ENCODE results near the gene VAV1.

VAV1 gene

DNA sequence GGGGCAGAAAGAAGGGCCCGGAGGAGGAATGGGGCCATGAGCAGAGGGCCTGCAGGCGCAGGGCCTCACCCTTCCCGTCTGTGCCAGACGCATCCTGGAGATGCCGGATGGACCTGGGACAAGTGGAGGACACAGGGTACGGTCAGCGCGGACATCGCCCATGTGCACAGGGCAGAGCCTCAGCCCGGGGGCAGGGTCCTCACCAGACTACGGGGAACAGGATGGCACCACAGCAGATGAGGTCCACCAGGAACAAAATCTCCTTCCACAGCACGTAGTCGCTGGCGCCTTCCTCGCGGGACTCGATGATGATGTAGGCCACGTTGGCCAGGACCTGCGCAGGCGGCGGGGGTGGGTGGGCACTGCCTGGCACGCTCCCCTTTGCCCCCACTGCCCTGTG is 40.7 kb upstream of the VAV1 start:
- peaks cover 15% of the 10 kb centered on the region for H3K36me3 ChIP-seq (ENCODE audit: insufficient read depth, low read length)
- H3K27me3 ChIP-seq (ENCODE audit: control insufficient read depth in 1 of 2, insufficient read depth in 2 of 2, low read length in 2 of 2), result no peaks in the 10 kb centered on the region
- H3K9me3 ChIP-seq (ENCODE audit: low read length), result no peaks in the 10 kb centered on the region
- H3K4me3 ChIP-seq (ENCODE audit: low read depth in 1 of 2, low read length in 2 of 2), result no peak overlapping the region
- peaks cover 13% of the 10 kb centered on the region for H3K4me1 ChIP-seq (ENCODE audit: insufficient read depth, low read length)
- no peak overlapping the region for H3K9ac ChIP-seq (ENCODE audit: low read length)
- H3K27ac ChIP-seq (ENCODE audit: low read depth, low read length), result no peak overlapping the region

DNA sequence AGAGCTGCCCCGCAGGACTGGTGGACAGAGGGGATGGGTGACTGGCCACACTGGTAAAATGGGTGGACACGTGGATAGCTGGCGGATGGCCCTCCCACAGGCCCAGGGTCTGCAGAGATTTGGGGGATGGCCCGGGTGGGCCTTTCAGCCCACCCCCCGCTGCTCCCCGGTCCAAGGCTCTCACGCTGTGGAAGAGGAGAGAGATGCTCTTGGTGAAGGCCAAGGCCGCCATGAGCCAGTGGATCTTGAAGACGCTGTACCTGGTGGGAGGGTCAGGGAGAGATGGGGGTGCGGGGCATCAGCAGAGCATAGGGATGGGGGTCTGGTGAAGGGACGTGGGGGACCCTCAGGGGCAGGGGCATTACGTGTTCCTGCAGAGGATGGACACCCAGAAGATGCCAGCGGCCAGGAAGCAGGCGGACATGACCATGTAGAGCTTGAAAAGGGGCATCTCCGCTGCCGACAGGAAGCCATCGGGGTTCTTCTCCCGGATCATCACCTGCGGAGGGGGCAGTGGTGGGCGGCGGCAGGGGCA is 39.6 kb upstream of the VAV1 start:
- Histone ChIP-seq H3K9me3 (ENCODE audit: low read length) (no peaks in the 10 kb centered on the region), H3K9ac (ENCODE audit: low read length) (no peak overlapping the region), H3K36me3 (ENCODE audit: insufficient read depth, low read length) (peaks cover 15% of the 10 kb centered on the region), H3K4me1 (ENCODE audit: insufficient read depth, low read length) (peaks cover 14% of the 10 kb centered on the region), H3K27ac (ENCODE audit: low read depth, low read length) (no peak overlapping the region), H3K27me3 (ENCODE audit: control insufficient read depth in 1 of 2, insufficient read depth in 2 of 2, low read length in 2 of 2) (no peaks in the 10 kb centered on the region), H3K4me3 (ENCODE audit: low read depth in 1 of 2, low read length in 2 of 2) (no peak overlapping the region)

DNA sequence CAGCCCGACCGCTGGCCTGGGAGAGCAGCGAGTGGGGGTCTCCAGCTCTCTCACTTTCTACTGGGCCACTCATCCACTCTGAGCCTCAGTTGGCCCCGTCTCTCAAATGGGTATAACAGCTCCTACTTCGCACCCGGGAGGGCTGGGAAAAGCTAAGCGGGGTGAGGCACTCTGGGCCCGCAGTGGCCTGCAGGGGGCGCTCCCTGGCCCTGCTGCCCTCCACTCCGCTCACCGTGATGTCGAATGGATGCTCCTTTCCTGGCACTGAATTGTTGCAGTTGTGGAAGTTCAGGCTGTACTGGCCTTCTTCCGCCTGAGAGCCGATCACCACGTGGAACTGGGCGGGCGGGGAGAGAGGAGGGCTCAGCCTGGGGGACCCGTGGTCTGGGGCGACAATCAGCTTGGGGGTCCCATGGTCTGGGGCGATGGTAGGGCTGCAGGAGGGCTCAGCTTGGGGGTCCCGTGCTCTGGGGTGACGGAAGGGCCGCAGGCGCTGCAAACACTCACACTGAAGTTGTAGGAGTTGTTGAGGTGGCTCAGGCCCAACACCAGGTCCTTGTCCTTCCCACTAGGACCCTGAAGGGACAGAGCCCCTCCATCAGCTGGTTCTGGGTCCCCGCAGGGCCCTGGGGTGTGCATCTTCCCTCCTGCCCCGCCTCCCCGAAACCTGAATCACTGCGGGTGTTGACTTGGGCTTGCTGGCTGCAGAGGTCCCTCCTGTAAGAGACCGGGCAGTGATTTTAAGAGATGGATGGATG is 39.0 kb upstream of the VAV1 start:
- Histone ChIP-seq H3K9ac (ENCODE audit: low read length) (no peak overlapping the region), H3K9me3 (ENCODE audit: low read length) (no peaks in the 10 kb centered on the region), H3K27ac (ENCODE audit: low read depth, low read length) (no peak overlapping the region), H3K27me3 (ENCODE audit: control insufficient read depth in 1 of 2, insufficient read depth in 2 of 2, low read length in 2 of 2) (no peaks in the 10 kb centered on the region), H3K4me1 (ENCODE audit: insufficient read depth, low read length) (peaks cover 21% of the 10 kb centered on the region), H3K4me3 (ENCODE audit: low read depth in 1 of 2, low read length in 2 of 2) (no peak overlapping the region), H3K36me3 (ENCODE audit: insufficient read depth, low read length) (peaks cover 15% of the 10 kb centered on the region)

DNA sequence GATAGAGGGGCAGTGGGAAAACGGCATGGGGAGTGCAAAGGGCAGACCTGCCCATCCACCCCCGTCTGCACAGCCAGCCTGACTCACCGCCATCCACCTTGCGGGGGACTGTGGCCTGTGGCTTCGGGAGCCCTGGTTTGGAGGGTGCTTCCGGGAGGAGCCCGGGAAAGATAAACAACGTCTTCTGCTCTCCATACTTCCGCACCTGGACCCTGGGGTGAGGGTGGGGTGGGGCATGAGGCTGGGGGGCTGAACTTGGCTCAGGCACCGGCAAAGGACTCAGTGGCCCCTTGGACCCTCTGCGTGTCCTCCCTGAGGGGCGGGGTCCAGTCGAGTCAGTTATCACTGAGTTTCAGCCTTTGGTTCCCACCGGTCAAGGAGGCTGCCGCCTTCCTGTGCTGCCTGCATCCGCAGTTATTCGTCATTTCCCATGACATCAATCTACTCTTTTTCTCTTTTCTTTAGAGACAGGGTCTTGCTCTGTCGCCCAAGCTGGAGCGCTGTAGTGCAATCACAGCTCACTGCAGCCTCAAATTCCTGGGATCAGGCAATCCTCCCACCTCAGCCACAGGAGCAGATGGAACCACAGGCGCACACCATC is 38.3 kb upstream of the VAV1 start:
- Histone ChIP-seq H3K9ac (ENCODE audit: low read length) (no peak overlapping the region), H3K27me3 (ENCODE audit: control insufficient read depth in 1 of 2, insufficient read depth in 2 of 2, low read length in 2 of 2) (no peaks in the 10 kb centered on the region), H3K4me1 (ENCODE audit: insufficient read depth, low read length) (peaks cover 28% of the 10 kb centered on the region), H3K4me3 (ENCODE audit: low read depth in 1 of 2, low read length in 2 of 2) (no peak overlapping the region), H3K36me3 (ENCODE audit: insufficient read depth, low read length) (peaks cover 15% of the 10 kb centered on the region), H3K9me3 (ENCODE audit: low read length) (no peaks in the 10 kb centered on the region), H3K27ac (ENCODE audit: low read depth, low read length) (no peak overlapping the region)

DNA sequence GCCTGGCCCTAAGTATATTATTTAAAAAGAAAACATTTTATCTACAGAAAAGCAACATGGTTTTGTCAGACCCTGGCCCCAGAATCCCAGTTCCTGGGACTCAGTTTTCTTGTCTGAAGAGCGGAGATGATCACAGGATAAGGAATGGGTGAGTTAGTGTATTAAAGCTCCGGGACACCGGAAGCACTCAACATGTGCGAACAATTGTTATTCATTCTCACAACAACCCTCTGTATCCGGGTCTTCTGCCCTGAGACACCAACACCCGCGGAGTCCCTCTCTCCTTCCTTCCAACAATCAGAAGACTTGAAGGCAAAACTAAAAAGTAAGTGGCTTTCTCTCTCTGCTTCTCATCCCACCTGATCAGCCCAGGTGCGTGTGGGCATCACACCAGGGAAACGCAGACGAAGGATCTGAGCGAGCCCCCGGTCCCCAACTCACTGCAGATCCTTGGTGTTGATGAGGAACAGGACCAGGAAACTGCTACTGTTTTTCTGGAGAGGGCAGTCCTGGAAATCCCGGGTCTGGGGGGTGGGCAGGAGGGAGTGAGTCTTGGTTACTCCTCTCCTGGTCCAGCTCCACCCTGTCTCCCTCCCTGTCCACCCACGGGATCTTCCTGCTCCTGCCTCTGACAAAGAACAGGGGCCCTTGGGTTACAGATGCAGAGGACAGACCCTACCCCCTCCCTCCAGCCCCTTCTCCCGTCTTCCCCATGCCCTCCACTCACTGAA is 37.2 kb upstream of the VAV1 start:
- H3K4me3 ChIP-seq (ENCODE audit: low read depth in 1 of 2, low read length in 2 of 2), result peak overlapping the region in 1 of 2 donors; percentile 1
- H3K27me3 ChIP-seq (ENCODE audit: control insufficient read depth in 1 of 2, insufficient read depth in 2 of 2, low read length in 2 of 2), result no peaks in the 10 kb centered on the region
- peaks cover 15% of the 10 kb centered on the region for H3K36me3 ChIP-seq (ENCODE audit: insufficient read depth, low read length)
- no peaks in the 10 kb centered on the region for H3K9me3 ChIP-seq (ENCODE audit: low read length)
- peaks cover 28% of the 10 kb centered on the region for H3K4me1 ChIP-seq (ENCODE audit: insufficient read depth, low read length)
- H3K27ac ChIP-seq (ENCODE audit: low read depth, low read length), result peak overlapping the region; percentile 97
- H3K9ac ChIP-seq (ENCODE audit: low read length), result peak overlapping the region; percentile 54

DNA sequence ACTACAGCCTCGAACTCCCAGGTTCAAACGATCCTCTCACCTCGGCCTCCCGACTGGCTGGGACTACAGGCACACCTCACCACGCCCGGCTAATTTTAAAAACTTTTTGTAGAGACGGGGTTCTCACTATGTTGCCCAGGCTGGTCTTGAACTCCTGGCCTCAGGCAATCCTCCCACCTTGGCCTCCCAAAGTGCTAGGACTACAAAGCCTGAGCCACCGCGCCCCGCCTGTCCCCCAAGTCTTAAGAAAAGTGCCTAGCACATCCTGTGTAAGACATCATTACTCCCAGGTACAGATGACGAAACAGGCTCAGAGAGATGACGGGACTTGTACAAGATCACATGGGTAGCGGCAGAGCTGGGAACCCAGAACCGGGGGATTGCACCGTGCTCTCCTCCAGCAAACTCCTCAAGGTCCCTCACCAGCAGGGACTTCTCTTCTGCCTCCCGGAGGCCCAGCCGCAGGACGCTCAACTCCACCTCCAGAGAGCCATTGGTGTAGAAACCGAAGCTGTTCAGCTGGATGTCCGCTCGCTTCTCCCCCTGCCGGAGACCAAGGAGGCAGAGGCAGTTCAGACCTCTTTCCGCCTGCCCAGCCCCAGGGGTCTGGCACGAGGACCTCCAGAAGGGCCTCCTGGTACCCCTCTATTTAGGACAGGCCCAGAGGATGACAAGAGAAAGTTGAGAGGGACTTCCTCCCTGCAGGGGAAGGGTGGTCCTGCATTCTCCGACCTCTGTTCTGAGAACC is 36.2 kb upstream of the VAV1 start:
- peak overlapping the region; percentile 54 for H3K9ac ChIP-seq (ENCODE audit: low read length)
- H3K4me3 ChIP-seq (ENCODE audit: low read depth in 1 of 2, low read length in 2 of 2), result peak overlapping the region; percentile 31 to 85
- peaks cover 15% of the 10 kb centered on the region for H3K36me3 ChIP-seq (ENCODE audit: insufficient read depth, low read length)
- H3K27ac ChIP-seq (ENCODE audit: low read depth, low read length), result peak overlapping the region; percentile 97
- H3K4me1 ChIP-seq (ENCODE audit: insufficient read depth, low read length), result peaks cover 28% of the 10 kb centered on the region
- no peaks in the 10 kb centered on the region for H3K27me3 ChIP-seq (ENCODE audit: control insufficient read depth in 1 of 2, insufficient read depth in 2 of 2, low read length in 2 of 2)
- no peaks in the 10 kb centered on the region for H3K9me3 ChIP-seq (ENCODE audit: low read length)

DNA sequence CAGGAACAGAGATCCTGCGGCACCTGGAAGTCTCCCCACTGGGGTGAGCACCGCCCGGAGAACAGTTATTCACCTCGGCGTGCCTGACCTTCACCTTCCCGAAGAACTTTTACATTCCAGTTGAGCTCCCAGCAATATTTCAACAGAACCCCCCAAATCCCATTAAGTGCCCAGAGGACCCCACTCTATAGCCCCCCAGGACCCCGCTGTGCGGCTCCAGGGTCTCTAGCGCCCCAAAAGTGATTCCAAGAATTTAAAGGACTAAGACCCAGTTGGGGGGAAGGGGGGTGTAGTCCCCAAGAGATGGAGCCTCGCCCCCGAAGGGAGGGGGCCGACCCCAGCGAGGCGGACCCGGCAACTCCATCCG is 35.6 kb upstream of the VAV1 start:
- H3K4me1 ChIP-seq (ENCODE audit: insufficient read depth, low read length), result peaks cover 28% of the 10 kb centered on the region
- H3K27me3 ChIP-seq (ENCODE audit: control insufficient read depth in 1 of 2, insufficient read depth in 2 of 2, low read length in 2 of 2), result no peaks in the 10 kb centered on the region
- peaks cover 11% of the 10 kb centered on the region for H3K36me3 ChIP-seq (ENCODE audit: insufficient read depth, low read length)
- no peaks in the 10 kb centered on the region for H3K9me3 ChIP-seq (ENCODE audit: low read length)
- H3K9ac ChIP-seq (ENCODE audit: low read length), result peak overlapping the region; percentile 54
- peak overlapping the region; percentile 31 to 85 for H3K4me3 ChIP-seq (ENCODE audit: low read depth in 1 of 2, low read length in 2 of 2)
- peak overlapping the region; percentile 97 for H3K27ac ChIP-seq (ENCODE audit: low read depth, low read length)

DNA sequence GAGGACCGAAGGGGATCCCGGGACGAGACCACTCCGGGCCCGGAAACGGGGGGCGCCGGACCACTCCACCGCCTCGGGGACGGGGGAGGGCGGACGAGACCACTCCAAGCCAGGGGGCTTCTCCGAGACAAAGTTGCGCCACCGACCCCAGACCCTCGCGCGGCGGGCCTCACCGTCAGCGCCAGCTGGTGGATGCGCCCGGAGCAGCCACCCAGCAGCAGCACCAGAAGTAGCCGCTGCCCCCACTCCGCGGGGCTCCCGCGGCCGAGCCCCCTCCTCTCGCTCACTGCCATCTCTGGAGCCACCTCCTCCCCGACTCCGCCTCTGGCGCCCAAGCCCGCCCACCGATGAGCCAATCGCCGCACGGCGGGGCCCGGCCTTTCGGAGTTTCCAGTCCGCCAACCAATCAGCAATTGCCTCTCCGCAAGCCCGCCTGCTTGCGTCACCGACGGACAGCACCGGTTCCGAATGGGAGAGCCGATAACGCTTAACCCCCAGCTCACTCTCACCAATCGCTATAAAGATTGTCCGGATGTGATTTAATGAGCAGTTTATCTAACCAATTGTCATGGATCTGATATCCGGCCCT is 35.1 kb upstream of the VAV1 start, which contains the start of gene GPR108:
GPR108 (minus strand) TSS at position 297 of the 589 bp plus-strand sequence; CDS start at position 293, 4 bp downstream.
- Histone ChIP-seq H3K9me3 (ENCODE audit: low read length) (no peaks in the 10 kb centered on the region), H3K27me3 (ENCODE audit: control insufficient read depth in 1 of 2, insufficient read depth in 2 of 2, low read length in 2 of 2) (no peaks in the 10 kb centered on the region), H3K9ac (ENCODE audit: low read length) (peak within 1 kb of the TSS; percentile 54), H3K36me3 (ENCODE audit: insufficient read depth, low read length) (peaks cover 6% of the 10 kb centered on the region), H3K4me3 (ENCODE audit: low read depth in 1 of 2, low read length in 2 of 2) (peak within 1 kb of the TSS; percentile 31 to 85), H3K4me1 (ENCODE audit: insufficient read depth, low read length) (peaks cover 32% of the 10 kb centered on the region), H3K27ac (ENCODE audit: low read depth, low read length) (peak within 1 kb of the TSS; percentile 98)

DNA sequence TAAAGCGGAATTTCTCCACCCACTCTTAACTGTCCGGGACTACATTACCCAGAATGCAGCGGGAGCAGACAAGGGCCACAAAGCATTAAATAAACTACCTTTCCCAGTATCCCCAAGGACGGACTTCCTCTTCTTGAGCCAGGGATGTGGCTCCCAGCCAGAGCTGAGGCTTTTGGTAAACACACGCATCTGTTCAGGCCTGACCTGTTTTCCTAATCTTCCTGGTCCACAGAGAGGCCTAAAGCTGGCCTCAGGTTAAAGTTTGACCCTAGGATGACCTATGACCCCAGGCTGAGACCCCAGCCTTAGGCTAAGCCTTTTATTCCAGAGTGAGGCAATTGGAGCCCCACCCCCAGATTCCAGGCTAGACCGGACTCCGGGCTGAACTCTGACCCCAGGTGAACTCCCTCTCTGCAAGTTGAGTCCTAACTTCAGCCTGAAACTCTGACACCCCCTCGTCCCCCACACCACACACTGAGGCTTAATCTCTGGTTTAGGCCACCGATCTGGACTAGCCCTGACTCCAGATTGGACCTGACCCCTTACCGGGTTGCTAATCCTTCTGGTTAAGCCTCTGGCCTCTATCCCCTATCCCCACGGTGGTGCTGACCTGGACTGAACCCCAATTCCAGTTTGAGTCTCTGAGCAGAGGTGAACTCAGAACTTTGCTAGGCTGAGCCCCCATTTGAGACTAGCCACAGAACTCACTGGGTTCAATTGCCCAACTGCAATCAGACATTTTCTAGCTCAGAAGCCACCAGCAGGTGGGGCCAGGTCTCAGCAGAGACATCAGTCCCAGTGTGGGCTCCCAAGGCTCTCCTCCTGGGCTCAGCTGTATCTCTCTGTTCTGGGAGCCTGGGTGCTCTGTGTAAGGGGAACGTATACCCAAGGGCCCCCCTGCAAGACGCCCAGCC is 34.4 kb upstream of the VAV1 start:
- Histone ChIP-seq H3K9me3 (ENCODE audit: low read length) (no peaks in the 10 kb centered on the region), H3K36me3 (ENCODE audit: insufficient read depth, low read length) (peaks cover 5% of the 10 kb centered on the region), H3K9ac (ENCODE audit: low read length) (peak overlapping the region; percentile 4), H3K27me3 (ENCODE audit: control insufficient read depth in 1 of 2, insufficient read depth in 2 of 2, low read length in 2 of 2) (no peaks in the 10 kb centered on the region), H3K27ac (ENCODE audit: low read depth, low read length) (peak overlapping the region; percentile 98), H3K4me1 (ENCODE audit: insufficient read depth, low read length) (peaks cover 32% of the 10 kb centered on the region), H3K4me3 (ENCODE audit: low read depth in 1 of 2, low read length in 2 of 2) (peak overlapping the region in 1 of 2 donors; percentile 50)

DNA sequence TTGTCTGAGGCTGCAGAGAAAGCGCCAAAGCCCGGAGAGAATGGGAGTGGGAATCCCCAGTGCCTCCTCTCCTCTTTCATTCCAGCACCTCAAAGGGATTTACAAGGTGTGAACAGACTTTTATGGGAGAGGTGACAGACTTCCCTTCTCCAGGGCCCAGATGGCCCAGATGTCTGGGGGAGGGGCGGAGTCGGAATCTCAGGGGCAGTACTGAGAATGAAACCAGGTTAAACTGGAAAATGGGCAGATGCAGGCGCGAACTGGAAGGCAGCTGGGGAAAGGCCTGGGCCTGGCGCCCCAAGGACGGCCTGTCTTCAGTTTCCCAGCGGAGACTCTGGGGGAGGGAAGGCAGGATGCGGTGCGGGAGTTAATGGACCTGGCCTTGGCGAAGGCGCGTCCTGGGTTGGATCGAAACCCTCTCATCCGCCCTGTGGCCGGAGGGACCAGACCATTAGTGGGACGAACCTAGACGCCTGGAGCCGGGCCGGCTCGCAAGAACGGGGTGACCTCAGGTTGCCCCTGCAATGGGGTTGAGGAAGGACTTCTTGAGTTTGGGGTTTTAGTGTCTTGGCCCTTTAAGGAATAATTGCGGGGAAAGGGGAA is 33.6 kb upstream of the VAV1 start:
- H3K9ac ChIP-seq (ENCODE audit: low read length), result peak overlapping the region; percentile 11
- no peaks in the 10 kb centered on the region for H3K9me3 ChIP-seq (ENCODE audit: low read length)
- peaks cover 35% of the 10 kb centered on the region for H3K4me1 ChIP-seq (ENCODE audit: insufficient read depth, low read length)
- peak overlapping the region; percentile 50 to 55 for H3K4me3 ChIP-seq (ENCODE audit: low read depth in 1 of 2, low read length in 2 of 2)
- H3K27me3 ChIP-seq (ENCODE audit: control insufficient read depth in 1 of 2, insufficient read depth in 2 of 2, low read length in 2 of 2), result no peaks in the 10 kb centered on the region
- H3K27ac ChIP-seq (ENCODE audit: low read depth, low read length), result peak overlapping the region; percentile 98
- peaks cover 10% of the 10 kb centered on the region for H3K36me3 ChIP-seq (ENCODE audit: insufficient read depth, low read length)
